ENCODE results near the gene ACKR3.

The ACKR3 gene

GRCh38 chr2:236572482-236572881, 2.9 kb downstream of the ACKR3 start:
- WGBS (ENCODE audit: insufficient coverage): 98% methylated on average over 8 of the region's 9 CpGs
- Histone ChIP-seq H3K36me3 (ENCODE audit: control insufficient read depth in 4 of 4, insufficient read depth in 4 of 4, low read length in 3 of 4) (peaks cover 0 to 12% (median 0%) of the 10 kb centered on the region in 4 experiments), H3K27me3 (replicated peaks in 2 of 5; ENCODE audit: control insufficient read depth in 4 of 5, insufficient read depth in 5 of 5, low read length in 4 of 5) (no peaks in the 10 kb centered on the region), H3K27ac (ENCODE audit: insufficient read depth in 1 of 2, low read depth in 1 of 2, low read length in 2 of 2, poor library complexity in 1 of 2, severe bottlenecking in 2 of 2) (no peak overlapping the region), H3K9me3 (ENCODE audit: control extremely low read depth in 1 of 5, control insufficient read depth in 4 of 5, insufficient read depth in 2 of 5, low read depth in 1 of 5, low read length in 4 of 5) (no peaks in the 10 kb centered on the region), H3K4me3 (ENCODE audit: control insufficient read depth in 1 of 7, extremely low read depth in 1 of 7, insufficient read depth in 4 of 7, low read depth in 2 of 7, low read length in 6 of 7) (no peak overlapping the region), H3K4me1 (ENCODE audit: control extremely low read depth in 1 of 4, control insufficient read depth in 4 of 4, insufficient read depth in 4 of 4, low read length in 3 of 4) (peaks cover 8 to 26% (median 25%) of the 10 kb centered on the region in 4 experiments)
- ChIA-PET POLR2A (interaction anchor here (0.6 kb wide), 1 partner anchor 114 kb away, joined by 8 read pairs; no protein-coding TSS in a partner anchor), CTCF (interaction anchor here (1.0 to 7.5 kb wide), 3 partner anchors 60 to 219 kb away, joined by 4 to 145 read pairs (median 19); no protein-coding TSS in a partner anchor)
- DNase-seq: no peak

DNA sequence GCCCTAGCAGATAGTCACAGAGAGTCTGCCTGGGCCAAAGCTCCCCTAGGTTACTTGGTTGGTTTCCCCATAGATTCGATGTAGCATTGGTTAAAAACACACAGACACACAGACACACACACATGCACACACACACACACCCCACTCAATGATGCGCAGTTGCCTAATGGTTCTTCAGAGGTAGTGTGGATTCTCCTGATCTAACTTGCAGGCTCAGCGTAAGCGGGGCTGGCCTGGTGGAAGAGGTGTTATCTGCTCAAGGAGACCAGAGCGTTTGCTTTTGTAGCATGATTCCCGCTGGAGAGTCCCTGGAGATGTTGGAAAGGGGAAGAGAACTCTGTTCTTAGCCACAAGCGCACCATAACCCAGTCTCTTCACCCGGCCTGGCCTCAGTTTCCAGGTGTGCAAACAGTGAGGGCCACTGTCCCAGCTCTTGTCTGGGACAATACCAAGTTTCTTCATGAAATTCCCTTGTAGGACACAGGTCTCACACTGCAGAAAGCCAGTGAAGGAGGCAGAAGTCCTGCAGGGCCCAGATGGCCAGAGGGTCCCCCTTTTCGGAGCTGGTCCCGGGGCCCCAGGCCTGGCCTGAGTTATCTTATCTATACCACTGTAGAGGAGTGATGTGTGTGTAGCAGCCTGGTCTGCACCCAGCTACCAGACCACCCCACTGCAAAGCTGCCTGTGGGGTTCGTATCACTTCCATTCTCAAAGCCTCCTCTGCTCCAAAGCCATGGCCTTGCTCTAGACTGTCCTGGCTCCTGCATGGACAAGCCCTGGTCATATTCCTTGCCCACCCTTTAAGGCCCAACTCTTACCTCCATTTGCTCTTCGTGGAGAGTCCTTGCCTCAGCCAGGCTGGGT, 3.7 kb downstream of the ACKR3 start:
- POLR2A ChIA-PET: interaction anchor here (0.6 kb wide), 1 partner anchor 115 kb away, joined by 8 read pairs; no protein-coding TSS in a partner anchor
- CTCF ChIA-PET: interaction anchor here (1.0 to 7.5 kb wide), 3 partner anchors 61 to 220 kb away, joined by 4 to 145 read pairs (median 19); no protein-coding TSS in a partner anchor
- no peak overlapping the region for H3K4me3 ChIP-seq (ENCODE audit: control insufficient read depth in 1 of 7, extremely low read depth in 1 of 7, insufficient read depth in 4 of 7, low read depth in 2 of 7, low read length in 6 of 7)

DNA sequence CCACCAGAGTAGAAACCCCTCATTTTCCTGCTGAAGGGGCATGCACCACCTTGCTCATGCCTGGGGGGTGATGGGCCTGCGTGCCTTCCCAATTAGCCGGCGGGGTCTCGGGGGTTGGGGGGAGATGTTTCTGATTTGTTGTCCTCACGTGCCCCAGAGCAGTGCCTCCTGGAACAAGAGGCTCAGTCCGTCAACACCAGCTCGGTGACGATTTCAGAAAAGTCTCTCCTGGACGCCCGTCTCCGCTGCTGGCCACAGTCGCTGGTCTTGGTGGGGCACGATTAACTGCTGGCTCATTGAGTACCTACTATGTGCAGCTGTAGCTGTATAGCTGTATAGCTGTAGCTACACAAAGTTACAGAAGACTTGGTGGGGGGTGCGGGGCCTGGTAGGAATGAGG, 4.4 kb downstream of the ACKR3 start:
- Histone ChIP-seq H3K36me3 (ENCODE audit: control insufficient read depth in 4 of 4, insufficient read depth in 4 of 4, low read length in 3 of 4) (peaks cover 0 to 18% (median 0%) of the 10 kb centered on the region in 4 experiments), H3K9me3 (ENCODE audit: control extremely low read depth in 1 of 5, control insufficient read depth in 4 of 5, insufficient read depth in 2 of 5, low read depth in 1 of 5, low read length in 4 of 5) (no peaks in the 10 kb centered on the region), H3K27ac (ENCODE audit: insufficient read depth in 1 of 2, low read depth in 1 of 2, low read length in 2 of 2, poor library complexity in 1 of 2, severe bottlenecking in 2 of 2) (no peak overlapping the region), H3K27me3 (replicated peaks in 2 of 5; ENCODE audit: control insufficient read depth in 4 of 5, insufficient read depth in 5 of 5, low read length in 4 of 5) (no peaks in the 10 kb centered on the region), H3K4me3 (ENCODE audit: control insufficient read depth in 1 of 7, extremely low read depth in 1 of 7, insufficient read depth in 4 of 7, low read depth in 2 of 7, low read length in 6 of 7) (no peak overlapping the region), H3K4me1 (ENCODE audit: control extremely low read depth in 1 of 4, control insufficient read depth in 4 of 4, insufficient read depth in 4 of 4, low read length in 3 of 4) (peaks cover 3 to 12% (median 11%) of the 10 kb centered on the region in 4 experiments)
- POLR2A ChIA-PET: no interaction called here
- whole genome bisulfite sequencing (ENCODE audit: insufficient coverage): 98% methylated on average over 13 of the region's 14 CpGs
- CTCF ChIA-PET: interaction anchor here (7.5 kb wide), 1 partner anchor 62 kb away, joined by 145 read pairs; no protein-coding TSS in a partner anchor
- DNase-seq: no peak

More for the DNA sequence above, 3.7 kb downstream of the ACKR3 start:
- Histone ChIP-seq H3K36me3 (ENCODE audit: control insufficient read depth in 4 of 4, insufficient read depth in 4 of 4, low read length in 3 of 4) (peaks cover 0 to 18% (median 0%) of the 10 kb centered on the region in 4 experiments), H3K4me1 (ENCODE audit: control extremely low read depth in 1 of 4, control insufficient read depth in 4 of 4, insufficient read depth in 4 of 4, low read length in 3 of 4) (peaks cover 8 to 19% (median 18%) of the 10 kb centered on the region in 4 experiments), H3K27me3 (replicated peaks in 2 of 5; ENCODE audit: control insufficient read depth in 4 of 5, insufficient read depth in 5 of 5, low read length in 4 of 5) (no peaks in the 10 kb centered on the region), H3K9me3 (ENCODE audit: control extremely low read depth in 1 of 5, control insufficient read depth in 4 of 5, insufficient read depth in 2 of 5, low read depth in 1 of 5, low read length in 4 of 5) (no peaks in the 10 kb centered on the region), H3K27ac (ENCODE audit: insufficient read depth in 1 of 2, low read depth in 1 of 2, low read length in 2 of 2, poor library complexity in 1 of 2, severe bottlenecking in 2 of 2) (no peak overlapping the region)
- DNase-seq: no peak
- WGBS (ENCODE audit: insufficient coverage): 97% methylated on average over 7 of the region's 12 CpGs

DNA sequence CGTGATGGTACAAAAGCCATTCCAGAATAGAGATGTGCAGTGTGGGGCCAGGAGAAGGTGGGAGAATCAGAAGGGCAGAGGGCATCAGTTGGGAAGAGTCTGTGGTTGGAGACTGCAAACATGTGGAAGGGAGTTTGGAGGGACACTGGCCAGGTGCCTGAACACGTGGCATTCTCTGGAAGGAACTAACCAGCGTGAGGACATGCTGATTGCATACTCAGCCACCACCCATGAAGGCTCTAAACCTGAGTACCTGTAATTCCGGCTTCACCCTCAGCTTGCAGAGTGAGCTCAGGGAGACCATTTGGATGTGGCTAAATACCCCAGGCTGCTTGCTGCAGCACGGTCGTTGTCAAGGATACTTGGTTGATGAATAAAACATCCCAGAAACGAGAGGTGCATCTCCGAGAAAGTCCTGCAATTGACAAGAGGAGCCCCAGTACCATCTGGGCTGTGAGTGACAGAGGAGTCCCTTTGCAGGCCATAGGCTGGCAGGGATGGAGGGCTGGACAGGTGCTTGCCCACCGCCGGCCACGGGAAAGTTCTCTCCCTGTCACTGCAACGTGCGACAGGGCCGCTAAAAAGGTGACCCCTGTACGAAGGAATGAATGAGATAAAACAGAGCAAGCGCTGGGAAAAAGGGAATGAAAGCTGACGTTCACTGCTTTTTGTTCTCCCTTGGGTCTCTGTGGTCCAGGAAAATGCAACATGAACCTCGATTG, 5.0 kb downstream of the ACKR3 start:
- Histone ChIP-seq H3K4me3 (ENCODE audit: control insufficient read depth in 1 of 7, extremely low read depth in 1 of 7, insufficient read depth in 4 of 7, low read depth in 2 of 7, low read length in 6 of 7) (no peak overlapping the region), H3K27me3 (replicated peaks in 2 of 5; ENCODE audit: control insufficient read depth in 4 of 5, insufficient read depth in 5 of 5, low read length in 4 of 5) (no peaks in the 10 kb centered on the region), H3K36me3 (ENCODE audit: control insufficient read depth in 4 of 4, insufficient read depth in 4 of 4, low read length in 3 of 4) (peaks cover 0 to 18% (median 0%) of the 10 kb centered on the region in 4 experiments), H3K4me1 (ENCODE audit: control extremely low read depth in 1 of 4, control insufficient read depth in 4 of 4, insufficient read depth in 4 of 4, low read length in 3 of 4) (peaks cover 0 to 7% (median 5%) of the 10 kb centered on the region in 4 experiments), H3K9me3 (ENCODE audit: control extremely low read depth in 1 of 5, control insufficient read depth in 4 of 5, insufficient read depth in 2 of 5, low read depth in 1 of 5, low read length in 4 of 5) (no peaks in the 10 kb centered on the region), H3K27ac (ENCODE audit: insufficient read depth in 1 of 2, low read depth in 1 of 2, low read length in 2 of 2, poor library complexity in 1 of 2, severe bottlenecking in 2 of 2) (no peak overlapping the region)
- ChIA-PET POLR2A (no interaction called here), CTCF (interaction anchor here (7.5 kb wide), 1 partner anchor 62 kb away, joined by 145 read pairs; no protein-coding TSS in a partner anchor)
- no peak for DNase-seq
- 96% methylated on average over 18 of the region's 18 CpGs for WGBS (ENCODE audit: insufficient coverage)

GRCh38 chr2:236575510-236575909, 5.9 kb downstream of the ACKR3 start:
- no peak for DNase-seq
- ChIA-PET CTCF (no interaction called here), POLR2A (no interaction called here)
- H3K36me3 ChIP-seq (ENCODE audit: control insufficient read depth in 4 of 4, insufficient read depth in 4 of 4, low read length in 3 of 4): peaks cover 0 to 23% (median 2%) of the 10 kb centered on the region in 4 experiments
- H3K4me3 ChIP-seq (ENCODE audit: control insufficient read depth in 1 of 7, extremely low read depth in 1 of 7, insufficient read depth in 4 of 7, low read depth in 2 of 7, low read length in 6 of 7): no peak overlapping the region
- WGBS (ENCODE audit: insufficient coverage): 92% methylated on average over 6 of the region's 11 CpGs
- H3K27me3 ChIP-seq (replicated peaks in 2 of 5; ENCODE audit: control insufficient read depth in 4 of 5, insufficient read depth in 5 of 5, low read length in 4 of 5): no peaks in the 10 kb centered on the region
- H3K27ac ChIP-seq (ENCODE audit: insufficient read depth in 1 of 2, low read depth in 1 of 2, low read length in 2 of 2, poor library complexity in 1 of 2, severe bottlenecking in 2 of 2): no peak overlapping the region
- peaks cover 0 to 1% (median 0%) of the 10 kb centered on the region in 4 experiments for H3K4me1 ChIP-seq (ENCODE audit: control extremely low read depth in 1 of 4, control insufficient read depth in 4 of 4, insufficient read depth in 4 of 4, low read length in 3 of 4)
- no peaks in the 10 kb centered on the region for H3K9me3 ChIP-seq (ENCODE audit: control extremely low read depth in 1 of 5, control insufficient read depth in 4 of 5, insufficient read depth in 2 of 5, low read depth in 1 of 5, low read length in 4 of 5)

- 97% methylated on average over 6 of the region's 8 CpGs for WGBS (ENCODE audit: insufficient coverage)
- peaks cover 4 to 28% (median 6%) of the 10 kb centered on the region in 4 experiments for H3K36me3 ChIP-seq (ENCODE audit: control insufficient read depth in 4 of 4, insufficient read depth in 4 of 4, low read length in 3 of 4)
- no peaks in the 10 kb centered on the region for H3K4me1 ChIP-seq (ENCODE audit: control extremely low read depth in 1 of 4, control insufficient read depth in 4 of 4, insufficient read depth in 4 of 4, low read length in 3 of 4)
- DNase-seq: no peak
- POLR2A ChIA-PET: no interaction called here
- CTCF ChIA-PET: interaction anchor here (1.0 kb wide), 1 partner anchor 62 kb away, joined by 3 read pairs; no protein-coding TSS in a partner anchor
- H3K4me3 ChIP-seq (ENCODE audit: control insufficient read depth in 1 of 7, extremely low read depth in 1 of 7, insufficient read depth in 4 of 7, low read depth in 2 of 7, low read length in 6 of 7): no peak overlapping the region
- H3K27ac ChIP-seq (ENCODE audit: insufficient read depth in 1 of 2, low read depth in 1 of 2, low read length in 2 of 2, poor library complexity in 1 of 2, severe bottlenecking in 2 of 2): no peak overlapping the region
- H3K27me3 ChIP-seq (replicated peaks in 2 of 5; ENCODE audit: control insufficient read depth in 4 of 5, insufficient read depth in 5 of 5, low read length in 4 of 5): no peaks in the 10 kb centered on the region
- no peaks in the 10 kb centered on the region for H3K9me3 ChIP-seq (ENCODE audit: control extremely low read depth in 1 of 5, control insufficient read depth in 4 of 5, insufficient read depth in 2 of 5, low read depth in 1 of 5, low read length in 4 of 5)
These were observed 6.5 kb downstream of the ACKR3 start for GRCh38 chr2:236576087-236576486.

All from common myeloid progenitor, CD34-positive (primary cell).